ENCODE measurements around the gene PRM2. TPM values are rescaled to one million over a fixed set of nuclear protein-coding genes. Genes with fewer than 3 reads are reported as not detected.
"Not testable (repeated sequence)": the region's sequence is repeated elsewhere in the genome, so short reads cannot be mapped to it uniquely, and the experiment has no call there.

The PRM2 gene
- total RNA-seq, 1 donor from 2014 or later, result not detected

GRCh38 chr16:11289696-11290095, 13.4 kb upstream of the PRM2 start:
- DNase-seq (ENCODE audit: low read depth in 2 of 2), result not testable (repeated sequence)

- no peak for DNase-seq (ENCODE audit: low read depth in 2 of 2)
Measured at GRCh38 chr16:11289202-11289601, 12.9 kb upstream of the PRM2 start.

DNA sequence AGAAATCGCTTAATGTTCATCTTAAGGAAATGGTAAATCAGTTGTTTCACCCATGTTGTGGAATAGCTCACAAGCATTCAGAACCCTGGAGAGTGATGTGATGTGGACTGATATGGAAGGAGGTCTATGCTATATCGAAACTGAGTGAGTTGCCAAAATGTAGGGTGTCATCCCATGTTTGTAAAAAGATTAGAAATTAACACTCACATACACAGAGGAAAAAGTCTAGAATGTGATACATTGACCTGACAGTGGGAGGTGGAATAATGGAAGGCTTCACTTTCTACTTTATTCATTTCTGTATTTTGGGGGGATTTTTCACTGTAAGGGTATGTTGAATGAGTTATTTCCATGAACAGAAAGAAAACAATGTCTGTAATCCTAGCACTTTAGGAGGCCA, 9.6 kb upstream of the PRM2 start:
- no peak for DNase-seq (ENCODE audit: low read depth in 2 of 2)

DNA sequence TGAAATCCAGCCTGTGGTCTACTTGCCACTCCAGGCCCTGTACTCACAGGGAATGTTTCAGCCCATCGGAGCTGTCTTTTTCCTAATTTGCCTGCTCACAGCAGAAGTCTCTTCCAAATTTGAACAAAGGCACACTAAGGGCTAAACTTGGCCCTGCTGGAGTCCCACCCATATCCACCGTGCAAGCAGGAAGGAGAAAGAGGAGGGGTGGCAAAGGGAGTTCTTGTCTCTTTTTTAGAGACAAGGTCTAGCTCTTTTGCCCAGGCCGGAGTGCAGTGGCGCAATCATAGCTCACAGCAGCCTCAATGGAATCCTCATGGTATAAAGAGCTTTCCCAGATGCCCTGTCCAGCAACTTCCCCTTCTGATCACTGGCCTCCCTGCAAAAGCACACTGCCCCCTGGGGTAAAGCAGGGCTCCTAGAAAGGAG, 7.6 kb upstream of the PRM2 start:
- DNase-seq (ENCODE audit: low read depth in 2 of 2), result no peak

DNA sequence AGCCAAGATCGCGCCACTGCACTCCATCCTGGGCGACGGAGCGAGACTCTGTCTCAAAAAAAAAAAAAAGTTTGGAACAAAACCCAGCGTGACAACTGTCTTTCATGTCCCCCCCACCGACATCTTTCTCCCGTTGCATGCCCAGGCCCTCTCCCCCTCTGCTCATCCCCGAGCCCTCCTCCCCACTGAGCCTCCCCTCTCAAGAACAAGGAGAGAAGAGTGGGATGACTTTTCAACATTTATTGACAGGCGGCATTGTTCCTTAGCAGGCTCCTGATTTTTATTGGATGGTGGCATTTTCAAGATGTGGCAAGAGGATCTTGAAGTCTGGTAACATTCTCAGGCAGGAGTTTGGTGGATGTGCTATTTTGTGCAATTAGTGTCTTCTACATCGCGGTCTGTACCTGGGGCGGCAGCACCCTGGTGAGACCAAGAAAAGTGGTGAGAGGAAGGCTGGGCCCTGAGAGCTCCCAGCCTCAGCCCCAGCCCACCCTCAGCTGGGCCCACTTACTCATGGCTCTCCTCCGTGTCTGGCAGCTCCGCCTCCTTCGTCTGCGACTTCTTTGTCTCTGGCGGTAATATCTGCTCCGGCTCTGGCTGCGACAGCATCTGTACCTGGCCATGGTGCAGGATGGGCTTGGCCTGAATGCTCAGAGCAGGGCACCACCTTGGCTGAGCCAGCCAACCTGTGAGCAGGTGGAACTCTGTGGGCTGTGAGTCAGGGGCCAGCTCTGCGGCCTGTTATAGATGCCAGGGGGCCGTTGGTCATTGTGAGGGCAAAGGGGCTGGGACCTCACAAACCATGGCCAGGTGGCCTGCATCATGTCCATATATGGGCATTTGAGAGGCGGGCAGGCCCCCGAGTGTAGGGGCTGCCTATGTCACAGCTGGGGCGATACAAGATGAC, 4.6 kb upstream of the PRM2 start, which contains the start of gene PRM1:
PRM1 (minus strand) TSS at position 715 of the 907 bp plus-strand sequence; CDS start at position 623, 92 bp downstream.
- DNase-seq (ENCODE audit: low read depth in 2 of 2), result no peak

DNA sequence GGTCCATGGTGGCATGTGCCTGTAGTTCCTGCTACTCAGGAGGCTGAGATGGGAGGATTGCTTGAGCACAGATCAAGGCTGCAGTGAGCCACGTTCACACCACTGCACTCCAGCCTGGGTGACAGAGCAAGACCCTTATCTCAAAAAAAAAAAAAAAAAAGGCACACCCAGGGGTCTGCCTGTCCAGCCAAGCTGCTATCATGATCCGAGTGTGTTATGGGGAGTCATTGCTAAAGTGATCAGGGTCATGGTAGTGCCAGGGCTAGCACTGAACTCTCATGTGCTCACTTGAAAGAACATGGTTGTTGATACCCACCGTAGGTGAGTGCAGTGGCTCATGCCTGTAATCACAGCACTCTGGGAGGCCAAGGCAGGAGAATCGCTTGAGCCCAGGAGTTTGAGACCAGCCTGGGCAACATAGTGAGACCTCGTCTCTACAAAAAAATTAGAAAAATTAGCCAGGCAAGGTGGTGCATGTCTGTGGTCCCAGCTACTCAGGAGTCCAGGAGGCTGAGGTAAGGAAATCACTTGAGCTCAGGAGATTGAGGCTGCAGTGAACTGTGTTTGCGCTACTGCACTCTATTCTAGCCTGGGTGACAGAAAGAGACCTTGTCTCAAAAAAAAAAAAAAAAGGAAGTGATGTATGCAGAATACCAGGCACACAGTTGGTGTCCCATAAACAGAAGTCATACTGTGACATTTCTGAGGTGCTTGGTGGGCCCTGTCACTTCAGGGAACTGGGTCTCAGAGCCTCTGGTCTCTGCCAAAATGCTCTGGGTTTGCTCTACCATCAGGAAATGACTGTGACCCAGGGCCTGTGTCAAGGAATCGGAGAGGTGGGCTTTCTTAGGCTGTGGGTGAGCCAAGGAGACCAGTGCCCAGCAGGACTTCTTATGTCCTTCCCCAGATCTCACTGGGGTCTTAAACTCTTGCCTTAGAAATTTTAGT, 2.7 kb upstream of the PRM2 start:
- DNase-seq (ENCODE audit: low read depth in 2 of 2), result no peak

- DNase-seq (ENCODE audit: low read depth in 2 of 2), result no peak
Measured at GRCh38 chr16:11277607-11278337, 1.5 kb upstream of the PRM2 start.

DNA sequence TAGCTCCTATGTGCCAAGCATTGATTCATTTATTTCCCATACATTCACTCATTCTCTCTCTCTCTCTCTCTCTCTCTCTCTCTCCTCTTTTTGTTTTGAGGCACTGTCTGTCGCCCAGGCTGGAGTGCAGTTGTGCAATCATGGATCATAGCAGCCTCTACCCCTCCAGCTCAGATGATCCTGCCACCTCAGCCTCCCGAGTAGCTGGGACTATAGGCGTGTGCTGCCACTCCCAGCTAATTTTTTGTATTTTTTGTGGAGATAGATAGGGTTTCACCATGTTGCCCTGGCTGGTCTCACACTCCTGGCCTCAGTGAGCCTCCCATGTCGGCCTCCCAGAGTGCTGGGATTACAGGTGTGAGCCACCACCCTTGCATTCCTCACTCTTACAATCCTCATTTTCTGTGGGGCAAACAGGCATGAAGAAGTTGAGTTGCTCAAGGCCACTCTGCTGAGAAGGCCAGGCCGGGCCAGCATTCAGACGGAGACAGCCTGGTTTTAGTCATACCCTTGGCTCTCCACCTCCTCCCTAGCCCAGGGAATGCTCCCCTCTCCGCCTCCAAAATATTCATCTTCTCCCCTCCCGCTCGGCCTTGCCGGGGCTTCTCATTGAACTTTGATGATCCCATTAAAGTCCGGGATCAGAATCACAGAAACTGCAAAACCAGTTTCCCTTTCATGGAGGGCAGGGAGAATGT, 765 bp upstream of the PRM2 start:
- DNase-seq (ENCODE audit: low read depth in 2 of 2), result no peak

- no peak for DNase-seq (ENCODE audit: low read depth in 2 of 2)
Measured at GRCh38 chr16:11274964-11275363, 1.3 kb downstream of the PRM2 start.

- no peak for DNase-seq (ENCODE audit: low read depth in 2 of 2)
Measured at GRCh38 chr16:11273721-11274324, 2.5 kb downstream of the PRM2 start.

DNA sequence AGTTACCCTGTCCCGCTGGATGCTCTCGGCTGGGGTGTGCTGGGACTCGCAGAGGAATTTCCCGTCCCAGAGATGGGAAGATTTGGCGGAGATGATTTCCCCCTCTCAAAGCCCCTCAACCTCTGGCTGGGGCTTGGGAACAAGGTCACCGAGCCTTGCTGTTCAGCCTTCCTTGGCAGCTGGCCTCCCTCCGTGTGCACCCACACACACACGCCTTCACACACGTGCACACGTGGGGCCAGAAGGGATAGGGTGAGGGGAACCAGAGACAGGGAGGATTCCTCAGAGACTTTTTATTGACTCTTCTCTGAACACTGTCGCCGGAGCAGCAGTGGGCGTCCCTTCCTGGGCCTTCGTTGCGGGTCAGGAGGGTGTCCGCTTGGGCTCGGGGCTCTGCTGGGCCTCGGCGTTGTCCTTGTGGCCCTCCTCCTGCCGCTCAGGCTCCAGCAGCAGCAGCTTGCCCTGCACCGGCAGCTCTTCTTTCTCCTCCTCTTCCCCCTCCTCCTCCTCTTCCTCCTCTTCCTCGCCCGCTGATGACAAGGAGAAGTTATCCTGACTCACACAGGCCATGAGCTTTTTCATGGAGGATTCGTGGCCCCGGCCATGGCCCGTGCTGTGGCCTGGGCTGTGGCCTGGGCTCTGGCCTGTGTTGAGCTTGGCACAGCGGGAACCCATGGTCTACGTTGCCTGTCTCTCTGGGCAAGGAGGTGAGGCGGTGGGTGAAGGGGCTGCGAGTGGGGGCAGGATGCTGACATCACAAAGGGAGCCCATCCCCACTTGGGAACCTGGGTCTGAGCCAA, 3.2 kb downstream of the PRM2 start, which contains the start of gene PRM3:
PRM3 (minus strand) TSS at position 709 of the 800 bp plus-strand sequence; CDS start at position 675, 34 bp downstream.
- DNase-seq (ENCODE audit: low read depth in 2 of 2), result no peak

DNA sequence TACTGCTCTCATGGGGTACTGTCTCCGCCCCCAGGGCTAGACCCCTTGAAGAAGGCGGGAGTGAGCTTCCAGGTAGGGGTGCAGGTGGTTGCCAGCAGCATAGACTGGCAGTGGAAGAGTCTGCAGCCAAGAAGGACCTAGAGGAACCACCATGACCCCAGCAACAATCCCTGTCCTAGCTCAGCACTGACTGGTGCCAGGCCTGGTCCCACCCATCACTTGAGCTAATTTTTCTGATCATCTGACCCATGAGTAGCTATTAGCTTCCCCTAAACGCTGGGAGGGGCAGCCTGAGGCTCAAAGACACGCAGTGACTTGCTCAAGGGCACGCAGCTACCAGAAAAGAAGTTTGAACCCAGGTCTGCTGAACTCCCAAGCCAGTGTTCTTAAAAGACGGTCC, 3.8 kb downstream of the PRM2 start:
- DNase-seq (ENCODE audit: low read depth in 2 of 2), result no peak

DNA sequence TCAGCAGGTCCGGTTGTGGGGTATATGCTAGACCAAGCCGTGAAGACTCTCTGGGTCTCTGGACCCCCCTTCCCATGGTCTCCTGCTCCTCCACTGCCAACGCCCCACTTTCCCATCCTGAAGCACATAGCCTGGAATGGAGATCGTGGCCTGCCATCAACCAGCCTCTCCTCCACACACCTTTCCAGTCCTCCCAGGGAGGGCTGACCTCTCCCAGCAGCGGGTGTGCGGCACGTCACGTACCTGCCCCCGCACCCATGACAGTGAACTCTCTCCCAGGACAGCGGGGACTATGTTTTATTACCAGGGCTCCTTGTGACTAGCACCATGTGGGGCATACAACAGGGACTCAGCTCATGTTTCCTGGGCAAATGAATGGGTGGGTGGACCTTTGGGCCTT, 4.7 kb downstream of the PRM2 start:
- no peak for DNase-seq (ENCODE audit: low read depth in 2 of 2)

DNA sequence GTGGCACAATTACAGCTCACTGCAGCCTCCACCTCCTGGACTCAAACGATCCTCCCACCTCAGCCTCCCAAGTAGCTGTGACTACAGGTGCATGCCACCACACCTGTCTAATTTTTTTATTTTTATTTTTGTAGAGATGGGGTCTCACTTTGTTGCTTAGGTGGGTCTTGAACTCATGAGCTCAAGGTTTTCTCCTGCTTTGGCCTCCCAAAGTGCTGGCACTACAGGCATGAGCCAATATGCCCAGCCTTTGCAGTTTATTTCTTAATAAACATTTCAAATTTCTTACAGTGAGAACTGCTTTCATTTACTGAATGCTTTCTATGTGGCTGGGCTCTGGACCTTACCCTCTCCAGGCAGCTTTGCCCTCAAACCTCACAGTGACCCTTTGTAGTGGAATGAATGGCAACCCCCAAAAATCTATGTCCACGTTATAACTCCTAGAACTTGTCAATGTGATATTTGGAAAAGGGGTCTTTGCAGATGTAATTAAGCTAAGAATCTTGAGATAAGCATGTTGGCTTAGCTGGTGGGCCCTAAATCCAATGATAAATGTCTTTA, 5.6 kb downstream of the PRM2 start:
- no peak for DNase-seq (ENCODE audit: low read depth in 2 of 2)

DNA sequence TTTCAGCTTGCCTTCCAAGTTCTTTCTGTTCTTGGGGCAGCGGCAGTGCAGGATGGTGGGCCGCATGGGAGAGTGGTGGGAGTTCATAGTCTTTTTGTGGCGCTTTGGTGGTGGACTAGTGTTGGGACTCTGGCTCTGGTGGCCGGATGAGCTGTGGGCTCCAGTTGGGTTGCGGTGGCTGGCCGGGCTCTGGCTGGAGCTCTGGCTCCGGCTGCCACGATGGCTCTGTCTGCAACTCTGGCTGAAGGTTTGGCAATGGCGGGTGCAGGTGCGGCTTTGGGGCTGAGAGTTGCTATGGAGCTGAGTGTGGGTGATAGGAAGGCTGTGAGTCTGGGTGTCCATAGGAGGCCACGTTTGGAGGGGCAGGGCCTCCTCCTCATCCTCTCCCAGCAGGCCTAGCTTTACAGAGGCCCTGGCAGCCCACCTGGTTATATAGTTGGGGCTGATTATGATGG, 7.3 kb downstream of the PRM2 start, which contains the start of gene TNP2:
TNP2 (minus strand) TSS at position 405 of the 455 bp plus-strand sequence; CDS start at position 342, 63 bp downstream.
- DNase-seq (ENCODE audit: low read depth in 2 of 2), result no peak

- no peak for DNase-seq (ENCODE audit: low read depth in 2 of 2)
Measured at GRCh38 chr16:11265124-11265523, 11.2 kb downstream of the PRM2 start.

DNA sequence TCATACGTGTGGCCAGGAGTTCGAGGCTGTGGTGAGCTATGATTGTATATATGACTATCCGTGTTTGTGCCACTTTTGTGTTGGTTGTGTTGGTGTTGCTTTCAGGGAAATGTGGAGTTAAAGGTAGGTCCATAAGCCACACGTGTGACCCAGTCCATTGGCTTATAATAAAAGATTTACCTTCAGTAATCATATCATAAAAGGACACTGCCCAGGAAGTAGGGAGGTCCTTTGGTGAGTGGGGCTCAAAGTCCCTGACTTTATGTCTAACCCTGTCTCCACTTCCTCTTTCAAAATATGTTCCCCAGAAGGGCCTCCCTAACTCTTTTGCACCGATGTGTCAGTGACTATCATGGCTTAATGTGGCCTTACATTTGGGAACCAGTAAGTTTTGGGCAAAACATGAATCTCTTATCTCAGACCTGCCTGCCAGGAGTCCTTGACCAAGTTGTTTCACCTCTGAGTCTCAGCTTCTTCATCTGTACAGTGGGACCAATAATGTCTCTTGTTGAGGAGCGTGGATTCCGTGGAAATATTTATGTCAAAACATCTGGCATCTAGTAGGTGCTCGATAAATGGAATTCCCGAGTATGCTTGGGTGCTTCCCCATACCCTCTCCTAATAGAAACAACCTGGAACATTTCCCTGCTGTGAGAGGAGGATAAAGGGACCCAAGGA, 12.0 kb downstream of the PRM2 start:
- DNase-seq (ENCODE audit: low read depth in 2 of 2), result no peak

DNA sequence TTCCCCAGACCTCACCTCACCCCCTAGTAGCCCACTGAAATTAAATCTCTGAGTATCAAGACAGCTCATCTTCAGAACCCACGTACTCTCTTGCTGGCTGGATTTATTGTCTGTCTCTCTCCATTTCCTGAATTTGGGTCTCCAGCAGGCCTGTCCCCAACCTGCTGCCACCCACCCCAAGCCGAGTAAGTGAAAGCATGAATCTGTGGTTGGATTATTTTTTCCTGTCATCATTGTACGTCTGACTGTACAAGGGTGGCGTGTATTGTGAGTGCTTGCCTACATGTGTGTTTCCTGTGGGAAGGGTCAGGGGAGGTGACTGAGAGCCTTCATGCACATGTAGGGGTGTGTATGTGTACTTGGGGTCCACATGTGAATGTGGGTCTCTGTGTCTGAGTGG, 12.5 kb downstream of the PRM2 start:
- DNase-seq (ENCODE audit: low read depth in 2 of 2), result no peak
